ENCODE measurements around the gene DSEL.

DNA sequence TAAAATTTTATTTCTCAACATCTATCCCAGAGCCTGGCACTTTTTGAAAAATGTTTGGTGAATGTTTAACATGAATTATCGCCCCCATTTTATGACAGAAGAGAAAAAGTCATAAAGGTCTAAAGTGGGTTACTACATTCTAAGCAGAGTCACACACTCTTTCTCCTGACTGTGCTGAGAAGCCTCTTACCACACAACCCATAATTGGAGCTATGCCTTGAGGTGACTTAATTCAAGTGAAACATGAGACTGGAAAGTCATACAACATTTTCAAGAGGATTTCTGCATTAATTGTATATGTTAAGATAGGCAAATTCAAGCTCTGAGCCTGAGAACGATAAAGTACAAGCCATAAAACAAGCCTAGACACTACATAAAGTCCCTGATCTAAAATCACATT is 3.1 kb upstream of the DSEL start:
- TF ChIP-seq CTCF (IDR thresholded peaks at IDR 0.05) (no peak), POLR2A (IDR thresholded peaks at IDR 0.05; ENCODE audit: low read depth) (no peak)
